GM18868 (cell line): ENCODE measurements around the gene PPP2CA.
"Not testable (repeated sequence)": the region's sequence is repeated elsewhere in the genome, so short reads cannot be mapped to it uniquely, and the experiment has no call there.

ENCODE experiments used
- ATAC-seq: cut with Tn5 transposase; IDR thresholded peaks from one replicate; pipeline ENCODE4 v1.9.1; 2021; ENCODE audit warnings: mild to moderate bottlenecking, moderate library complexity; ENCODE audit not compliant: unreplicated experiment

The PPP2CA gene

GRCh38 chr5:134245692-134246091 lies 19.8 kb upstream of the PPP2CA start:
- no peak for ATAC-seq

GRCh38 chr5:134245101-134245604 lies 19.3 kb upstream of the PPP2CA start:
- no peak for ATAC-seq

- no peak for ATAC-seq
Measured at GRCh38 chr5:134242146-134242545, 16.3 kb upstream of the PPP2CA start.

GRCh38 chr5:134240421-134240962 lies 14.6 kb upstream of the PPP2CA start:
- ATAC-seq: no peak

GRCh38 chr5:134236820-134237219 lies 10.9 kb upstream of the PPP2CA start:
- no peak for ATAC-seq

GRCh38 chr5:134236318-134236717 lies 10.4 kb upstream of the PPP2CA start:
- no peak for ATAC-seq

GRCh38 chr5:134228624-134229023 lies 2.8 kb upstream of the PPP2CA start:
- no peak for ATAC-seq

- no peak for ATAC-seq
Measured at GRCh38 chr5:134227776-134228175, 1.9 kb upstream of the PPP2CA start.

- ATAC-seq: no peak
Measured at GRCh38 chr5:134227259-134227658, 1.4 kb upstream of the PPP2CA start.

GRCh38 chr5:134226441-134227192 lies 744 bp upstream of the PPP2CA start:
- ATAC-seq: peak; percentile 7

- peak; percentile 24 for ATAC-seq
Measured at GRCh38 chr5:134224888-134225779, 739 bp downstream of the PPP2CA start.

- ATAC-seq: no peak
Measured at GRCh38 chr5:134223406-134224248, 2.2 kb downstream of the PPP2CA start.

- not testable (repeated sequence) for ATAC-seq
Measured at GRCh38 chr5:134221690-134222089, 4.2 kb downstream of the PPP2CA start.

GRCh38 chr5:134215757-134216156 lies 10.1 kb downstream of the PPP2CA start:
- no peak for ATAC-seq

- not testable (repeated sequence) for ATAC-seq
Measured at GRCh38 chr5:134211263-134212031, 14.4 kb downstream of the PPP2CA start.

GRCh38 chr5:134209477-134210245 lies 16.2 kb downstream of the PPP2CA start:
- no peak for ATAC-seq

- ATAC-seq: no peak
Measured at GRCh38 chr5:134207696-134208095, 18.2 kb downstream of the PPP2CA start.

- ATAC-seq: no peak
Measured at GRCh38 chr5:134206627-134207160, 19.2 kb downstream of the PPP2CA start.

GRCh38 chr5:134204575-134204974 lies 21.3 kb downstream of the PPP2CA start:
- no peak for ATAC-seq
